Glutamatergic neuron (in vitro differentiated cells): ENCODE data around the gene HHIP. TPM values are rescaled to one million over a fixed set of nuclear protein-coding genes. Genes with fewer than 3 reads are reported as not detected.
"Not testable (repeated sequence)": the region's sequence is repeated elsewhere in the genome, so short reads cannot be mapped to it uniquely, and the experiment has no call there.

Experiments
- DNase-seq: peaks from one replicate; pipeline ENCODE4 v3.0.0; 2022
- H3K27ac Mint-ChIP-seq: one replicate; pipeline ENCODE4 v1.8.0; 2020; ENCODE audit warnings: mild to moderate bottlenecking, mixed read lengths, inconsistent platforms; ENCODE audit not compliant: unreplicated experiment
- H3K27me3 Mint-ChIP-seq: one replicate; pipeline ENCODE4 v1.8.0; 2020; ENCODE audit warnings: mild to moderate bottlenecking, moderate library complexity, mixed read lengths, inconsistent platforms; ENCODE audit not compliant: unreplicated experiment
- H3K36me3 Mint-ChIP-seq: one replicate; pipeline ENCODE4 v1.8.0; 2020; ENCODE audit warnings: mild to moderate bottlenecking, mixed read lengths, inconsistent platforms; ENCODE audit not compliant: unreplicated experiment
- H3K4me1 Mint-ChIP-seq: one replicate; pipeline ENCODE4 v1.8.0; 2020; ENCODE audit warnings: mild to moderate bottlenecking, low read depth, mixed read lengths, inconsistent platforms; ENCODE audit not compliant: unreplicated experiment
- H3K4me3 Mint-ChIP-seq: one replicate; pipeline ENCODE4 v1.8.0; 2020; ENCODE audit warnings: mild to moderate bottlenecking, mixed read lengths, inconsistent platforms; ENCODE audit not compliant: unreplicated experiment
- H3K9me3 Mint-ChIP-seq: one replicate; pipeline ENCODE4 v1.8.0; 2020; ENCODE audit warnings: mild to moderate bottlenecking, moderate library complexity, mixed read lengths, inconsistent platforms; ENCODE audit not compliant: unreplicated experiment
- total RNA-seq: library from RNA; stranded (reverse); fragmentation: NEBNext Ultra II Directional; extraction: Animal tissue kit (Norgen Biotek cat#: 25700); gene quantifications from one replicate; pipeline ENCODE4 v1.2.1, GENCODE V29; 2021; ENCODE audit not compliant: unreplicated experiment
- TF ChIP-seq, protein P1 (sequence below): fragments of 200-600 bp; sonication (generic); IDR thresholded peaks from one replicate; pipeline ENCODE4 v1.5.0; 2021; ENCODE audit not compliant: partially characterized antibody, unreplicated experiment

The HHIP gene
- total RNA-seq, 1 donor from 2014 or later: 9.7 TPM

DNA sequence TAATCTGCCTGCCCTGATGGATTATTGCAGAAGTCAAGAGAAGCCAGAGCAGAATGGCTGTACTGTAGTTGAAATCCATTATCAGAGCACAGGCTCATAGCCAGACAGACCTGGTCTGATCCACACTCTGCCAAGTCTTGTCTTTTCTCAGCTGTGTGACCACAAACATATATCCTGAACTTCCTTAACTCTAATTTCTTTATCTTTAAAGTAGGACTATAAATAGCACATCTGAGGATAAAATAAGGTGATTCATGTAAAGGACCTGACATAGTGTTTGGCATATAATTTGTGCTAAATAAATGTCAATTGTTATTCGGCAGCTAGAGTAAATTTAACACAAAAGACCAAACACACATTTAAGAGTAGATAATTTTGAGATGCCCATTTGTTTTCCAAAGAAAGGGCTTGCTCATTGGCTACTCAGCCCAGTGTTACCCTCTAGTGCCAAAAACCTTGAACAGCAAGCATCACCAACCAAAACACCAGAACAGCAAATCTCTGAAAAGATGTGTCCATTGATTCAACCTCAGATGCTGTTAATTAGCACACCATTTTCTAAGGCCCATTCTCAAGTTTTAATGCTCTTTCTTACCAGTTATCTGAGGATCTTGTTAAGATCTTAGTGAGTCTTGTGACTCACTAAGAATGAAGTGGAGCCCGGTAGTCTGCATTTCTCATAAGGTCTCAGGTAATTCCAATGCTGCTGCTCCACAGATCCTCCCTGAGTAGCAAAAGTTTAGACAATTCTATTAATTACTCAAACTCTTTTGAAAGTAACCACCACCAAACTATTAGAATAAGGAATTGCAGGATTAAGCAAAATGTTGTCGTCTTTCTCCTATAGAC is 108.8 kb downstream of the HHIP start:
- H3K27me3 Mint-ChIP-seq: no peaks in the 10 kb centered on the region
- TF ChIP-seq, protein P1, sequence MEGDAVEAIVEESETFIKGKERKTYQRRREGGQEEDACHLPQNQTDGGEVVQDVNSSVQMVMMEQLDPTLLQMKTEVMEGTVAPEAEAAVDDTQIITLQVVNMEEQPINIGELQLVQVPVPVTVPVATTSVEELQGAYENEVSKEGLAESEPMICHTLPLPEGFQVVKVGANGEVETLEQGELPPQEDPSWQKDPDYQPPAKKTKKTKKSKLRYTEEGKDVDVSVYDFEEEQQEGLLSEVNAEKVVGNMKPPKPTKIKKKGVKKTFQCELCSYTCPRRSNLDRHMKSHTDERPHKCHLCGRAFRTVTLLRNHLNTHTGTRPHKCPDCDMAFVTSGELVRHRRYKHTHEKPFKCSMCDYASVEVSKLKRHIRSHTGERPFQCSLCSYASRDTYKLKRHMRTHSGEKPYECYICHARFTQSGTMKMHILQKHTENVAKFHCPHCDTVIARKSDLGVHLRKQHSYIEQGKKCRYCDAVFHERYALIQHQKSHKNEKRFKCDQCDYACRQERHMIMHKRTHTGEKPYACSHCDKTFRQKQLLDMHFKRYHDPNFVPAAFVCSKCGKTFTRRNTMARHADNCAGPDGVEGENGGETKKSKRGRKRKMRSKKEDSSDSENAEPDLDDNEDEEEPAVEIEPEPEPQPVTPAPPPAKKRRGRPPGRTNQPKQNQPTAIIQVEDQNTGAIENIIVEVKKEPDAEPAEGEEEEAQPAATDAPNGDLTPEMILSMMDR: peak; percentile 33
- H3K9me3 Mint-ChIP-seq: no peaks in the 10 kb centered on the region
- no peak overlapping the region for H3K4me3 Mint-ChIP-seq
- no peaks in the 10 kb centered on the region for H3K4me1 Mint-ChIP-seq
- no peak overlapping the region for H3K27ac Mint-ChIP-seq
- H3K36me3 Mint-ChIP-seq: no peaks in the 10 kb centered on the region
- DNase-seq: no peak

DNA sequence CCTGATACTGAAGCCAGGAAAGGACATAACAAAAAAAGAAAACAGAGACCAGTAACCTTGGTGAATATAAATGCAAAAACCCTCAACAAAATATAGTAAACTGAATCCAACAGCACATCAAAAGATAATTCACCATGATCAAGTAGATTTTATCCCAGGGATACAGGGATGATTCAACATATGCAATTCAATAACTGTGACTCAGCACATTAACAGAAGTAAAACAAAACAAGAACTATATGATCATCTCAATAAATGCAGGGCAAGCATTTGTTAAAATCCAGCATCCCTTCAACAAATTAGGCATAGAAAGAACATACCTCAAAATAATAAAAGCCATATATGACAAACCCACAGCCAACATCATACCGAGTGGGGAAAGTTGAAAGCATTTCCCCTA is 112.0 kb downstream of the HHIP start:
- no peaks in the 10 kb centered on the region for H3K36me3 Mint-ChIP-seq
- no peaks in the 10 kb centered on the region for H3K4me1 Mint-ChIP-seq
- no peak overlapping the region for H3K4me3 Mint-ChIP-seq
- DNase-seq: no peak
- no peaks in the 10 kb centered on the region for H3K9me3 Mint-ChIP-seq
- no peaks in the 10 kb centered on the region for H3K27me3 Mint-ChIP-seq
- no peak overlapping the region for H3K27ac Mint-ChIP-seq
- TF ChIP-seq, protein P1: no peak

DNA sequence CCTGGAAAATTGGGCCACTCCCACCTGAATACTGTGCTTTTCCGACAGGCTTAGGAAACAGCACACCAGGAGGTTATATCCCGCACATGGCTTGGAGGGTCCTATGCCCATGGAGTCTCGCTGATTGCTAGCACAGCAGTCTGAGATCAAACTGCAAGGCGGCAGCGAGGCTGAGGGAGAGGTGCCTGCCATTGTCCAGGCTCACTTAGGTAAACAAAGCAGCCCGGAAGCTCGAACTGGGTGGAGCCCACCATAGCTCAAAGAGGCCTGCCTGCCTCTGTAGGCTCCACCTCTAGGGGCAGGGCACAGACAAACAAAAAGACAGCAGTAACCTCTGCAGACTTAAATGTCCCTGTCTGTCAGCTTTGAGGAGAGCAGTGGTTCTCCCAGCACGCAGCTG is 122.9 kb downstream of the HHIP start:
- not testable (repeated sequence) for DNase-seq, H3K27ac Mint-ChIP-seq, H3K27me3 Mint-ChIP-seq, H3K4me1 Mint-ChIP-seq, H3K4me3 Mint-ChIP-seq, H3K9me3 Mint-ChIP-seq
- peaks cover 11% of the 10 kb centered on the region for H3K36me3 Mint-ChIP-seq

DNA sequence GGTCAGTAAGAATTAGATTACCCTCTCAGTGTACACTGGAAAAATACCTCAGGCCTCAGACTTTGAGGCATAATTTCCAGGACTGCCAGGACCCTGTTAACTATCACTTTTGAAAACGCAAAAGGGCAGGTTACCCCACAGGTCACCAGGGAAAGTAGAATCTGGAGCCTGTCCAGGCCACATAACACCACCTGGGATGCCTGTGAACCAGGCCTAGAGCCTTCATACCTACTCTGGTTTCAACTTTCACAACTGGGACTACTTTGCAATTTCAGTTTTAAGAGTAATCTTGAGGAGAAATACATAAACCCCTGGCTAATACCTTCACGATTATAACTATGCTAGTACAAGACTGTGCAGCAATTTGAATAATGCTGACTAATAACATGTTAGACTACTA is 132.4 kb downstream of the HHIP start:
- Mint-ChIP-seq H3K4me1 (no peaks in the 10 kb centered on the region), H3K4me3 (no peak overlapping the region), H3K36me3 (no peaks in the 10 kb centered on the region), H3K27ac (no peak overlapping the region), H3K9me3 (no peaks in the 10 kb centered on the region), H3K27me3 (no peaks in the 10 kb centered on the region)
- TF ChIP-seq, protein P1: no peak
- no peak for DNase-seq

DNA sequence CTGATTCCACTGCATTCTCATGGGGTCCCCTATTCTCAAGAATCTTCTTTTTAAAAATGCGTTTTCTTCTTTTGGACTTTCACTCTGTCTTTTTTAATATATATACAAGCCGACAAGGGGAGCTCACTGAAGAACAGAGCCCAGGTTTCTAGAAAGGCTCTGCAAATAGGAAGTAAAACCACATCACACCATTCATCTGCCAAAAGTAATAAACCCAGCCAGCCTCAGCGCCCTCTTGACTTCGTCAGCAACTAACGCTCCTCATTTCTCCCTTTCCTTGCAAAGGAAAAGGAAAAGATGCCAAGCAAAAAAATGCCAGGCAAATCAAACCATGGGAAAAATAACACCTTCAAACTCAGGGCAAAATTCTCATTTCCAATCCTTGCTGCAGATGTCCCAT is 136.4 kb downstream of the HHIP start:
- Mint-ChIP-seq H3K4me3 (no peak overlapping the region), H3K36me3 (no peaks in the 10 kb centered on the region), H3K27me3 (no peaks in the 10 kb centered on the region), H3K4me1 (no peaks in the 10 kb centered on the region), H3K9me3 (no peaks in the 10 kb centered on the region), H3K27ac (no peak overlapping the region)
- DNase-seq: no peak
- TF ChIP-seq, protein P1: no peak
